Tibial nerve (tissue), 4 donors: ENCODE measurements around the gene DACT3. TPM values are rescaled to one million over a fixed set of nuclear protein-coding genes. Genes with fewer than 3 reads are reported as not detected.

Source experiments
- DNase-seq, 2 donors: peaks; one replicate each; pipeline ENCODE4 v3.0.0-alpha.2; 2019; ENCODE audit warnings: low spot score in 2 of 2
- H3K27ac ChIP-seq, 4 donors: fragments of 200-600 bp; sonication (generic) in 3 of 4; one replicate each; pipeline ENCODE4 v1.5.1; 2017 to 2019; ENCODE audit warnings: mild to moderate bottlenecking in 1 of 4
- H3K27me3 ChIP-seq, 2 donors: fragments of 200-600 bp; sonication (generic) in 1 of 2; one replicate each; pipeline versions ENCODE4 v1.5.1 to v1.6.0; 2017 to 2019
- H3K36me3 ChIP-seq, 3 donors: fragments of 200-600 bp; sonication (generic); one replicate each; pipeline ENCODE4 v1.5.1; 2018 to 2019
- H3K4me1 ChIP-seq, 4 donors: fragments of 200-600 bp; sonication (generic) in 3 of 4; one replicate each; pipeline ENCODE4 v1.5.1; 2017 to 2019
- H3K4me3 ChIP-seq, 4 donors: fragments of 200-600 bp; sonication (generic) in 3 of 4; one replicate each; pipeline ENCODE4 v1.5.1; 2017 to 2019; ENCODE audit warnings: mild to moderate bottlenecking in 1 of 4, moderate library complexity in 1 of 4
- H3K9me3 ChIP-seq, 4 donors: fragments of 200-600 bp; sonication (generic) in 3 of 4; one replicate each; pipeline ENCODE4 v1.5.1; 2017 to 2019
- CTCF ChIP-seq, 5 experiments: fragments of 200-600 bp in 3 of 5; fragments of 450-650 bp in 2 of 5; sonication (generic) in 3 of 5; IDR thresholded peaks; one replicate each; pipeline ENCODE4 v1.5.1; 2016 to 2019; ENCODE audit warnings: antibody characterized with exemption in 5 of 5, mild to moderate bottlenecking in 3 of 5, moderate library complexity in 2 of 5
- EP300 ChIP-seq, 2 donors: sonication (generic); formaldehyde crosslinking; IDR thresholded peaks; one replicate each; pipeline ENCODE4 v1.6.1; 2017; ENCODE audit warnings: antibody characterized with exemption in 2 of 2, mild to moderate bottlenecking in 1 of 2
- POLR2A ChIP-seq, 2 donors: fragments of 450-650 bp; IDR thresholded peaks; one replicate each; pipeline ENCODE4 v1.6.1; 2017; ENCODE audit warnings: antibody characterized with exemption in 2 of 2, mild to moderate bottlenecking in 2 of 2, moderate library complexity in 2 of 2
- WGBS, 2 donors: methylation state at CpG; one replicate each; pipeline ENCODE4 v1.1.5; 2018; 5-methylcytosine and 5-hydroxymethylcytosine counted together
- total RNA-seq, 4 donors: library from RNA; depleted of rRNA; stranded (reverse); fragments of >200 nt; gene quantifications; one replicate each; pipeline ENCODE4 v1.1.0, GENCODE V29; 2016

DACT3 gene
- total RNA-seq, 4 donors from 2014 or later = 7.1 to 11.7 (median 8.2) TPM

- peak overlapping the region; percentile 54 to 87 (median 70) for H3K27ac ChIP-seq
- no peak for TF ChIP-seq EP300 (IDR thresholded peaks at IDR 0.05)
- TF ChIP-seq POLR2A (IDR thresholded peaks at IDR 0.05) = no peak
- TF ChIP-seq CTCF (IDR thresholded peaks at IDR 0.05) = no peak
- 3 to 5% methylated on average over 25 to 28 of the region's 28 CpGs for WGBS, 2 donors
- peak in 1 of 2 donors; percentile 33 for DNase-seq
- H3K4me3 ChIP-seq = peak overlapping the region; percentile 47 to 91 (median 64)
- H3K9me3 ChIP-seq = no peaks in the 10 kb centered on the region
- H3K4me1 ChIP-seq = peaks cover 0 to 47% (median 25%) of the 10 kb centered on the region in 4 donors
- H3K27me3 ChIP-seq = no peaks in the 10 kb centered on the region
- no peaks in the 10 kb centered on the region for H3K36me3 ChIP-seq
Observed at GRCh38 chr19:46659151-46660007, 1.6 kb downstream of the DACT3 start.

- Histone ChIP-seq H3K27me3 (no peaks in the 10 kb centered on the region), H3K36me3 (no peaks in the 10 kb centered on the region), H3K9me3 (no peaks in the 10 kb centered on the region), H3K27ac (no peak overlapping the region), H3K4me1 (peaks cover 0 to 49% (median 25%) of the 10 kb centered on the region in 4 donors), H3K4me3 (no peak overlapping the region)
- no peak for TF ChIP-seq EP300 (IDR thresholded peaks at IDR 0.05)
- TF ChIP-seq POLR2A (IDR thresholded peaks at IDR 0.05) = no peak
- TF ChIP-seq CTCF (IDR thresholded peaks at IDR 0.05) = no peak
- no peak for DNase-seq
- WGBS, 2 donors = 94 to 98% methylated on average over 5 of the region's 5 CpGs
Observed at GRCh38 chr19:46656541-46656940, 4.4 kb downstream of the DACT3 start.

GRCh38 chr19:46654621-46655152 is 6.3 kb downstream of the DACT3 start:
- no peaks in the 10 kb centered on the region for H3K36me3 ChIP-seq
- peaks cover 0 to 36% (median 15%) of the 10 kb centered on the region in 4 donors for H3K4me1 ChIP-seq
- H3K9me3 ChIP-seq = no peaks in the 10 kb centered on the region
- peak overlapping the region; percentile 55 to 90 (median 78) for H3K27ac ChIP-seq
- no peaks in the 10 kb centered on the region for H3K27me3 ChIP-seq
- TF ChIP-seq POLR2A (IDR thresholded peaks at IDR 0.05) (no peak), EP300 (IDR thresholded peaks at IDR 0.05) (no peak), CTCF (IDR thresholded peaks at IDR 0.05) (no peak)
- DNase-seq = no peak
- H3K4me3 ChIP-seq = no peak overlapping the region
- 20 to 22% methylated on average over 13 to 16 of the region's 16 CpGs for WGBS, 2 donors

- peaks cover 0 to 23% (median 7%) of the 10 kb centered on the region in 4 donors for H3K4me1 ChIP-seq
- no peak overlapping the region for H3K27ac ChIP-seq
- no peak overlapping the region for H3K4me3 ChIP-seq
- peaks cover 0 to 8% (median 0%) of the 10 kb centered on the region in 3 donors for H3K36me3 ChIP-seq
- no peak for DNase-seq
- 92 to 97% methylated on average over 7 of the region's 7 CpGs for WGBS, 2 donors
- TF ChIP-seq POLR2A (IDR thresholded peaks at IDR 0.05) (no peak), CTCF (IDR thresholded peaks at IDR 0.05) (no peak), EP300 (IDR thresholded peaks at IDR 0.05) (no peak)
- no peaks in the 10 kb centered on the region for H3K9me3 ChIP-seq
- no peaks in the 10 kb centered on the region for H3K27me3 ChIP-seq
Observed at GRCh38 chr19:46650445-46650844, 10.5 kb downstream of the DACT3 start.
